Panc1 (cell line): ENCODE measurements around the gene HIF1A. TPM values are rescaled to one million over a fixed set of nuclear protein-coding genes. Genes with fewer than 3 reads are reported as not detected.

Experiments
- ATAC-seq: fragments of 200-7000 bp; cut with Tn5 transposase; 2 replicates; pipeline ENCODE4 v1.9.1; 2020; ENCODE audit warnings: mild to moderate bottlenecking, moderate library complexity
- BruUV-seq: library from RNA; stranded (reverse); fragments of 400-500 nt; replicated peaks from 2 replicates; lab custom pipeline; 2021; lab: Mats Ljungman, UMichigan
- CTCF ChIA-PET: fragments of 300-600 bp; sonication (Branson Sonifier 250); formaldehyde crosslinking; loops from one replicate; lab custom pipeline; 2022; ENCODE audit warnings: antibody characterized with exemption; lab: Charles Lee
- POLR2A ChIA-PET: fragments of 300-600 bp; sonication (Branson Sonifier 250); formaldehyde crosslinking; loops from one replicate; lab custom pipeline; 2022; ENCODE audit warnings: antibody characterized with exemption; lab: Charles Lee
- DNase-seq: peaks from one replicate; pipeline ENCODE4 v3.0.0-alpha.2; 2010; ENCODE audit warnings: low read depth, low spot score
- H3K27ac ChIP-seq: 2 replicates; pipeline ENCODE4 v1.5.1; 2011; ENCODE audit warnings: mild to moderate bottlenecking, low read length, inconsistent platforms
- H3K27me3 ChIP-seq: fragments of 200-500 bp; sonication (Bioruptor generic); 2 replicates; pipeline ENCODE4 v1.6.0; 2014; ENCODE audit warnings: low read length, inconsistent platforms; ENCODE audit not compliant: control insufficient read depth, insufficient read depth
- H3K36me3 ChIP-seq: fragments of 200-500 bp; sonication (Bioruptor generic); 2 replicates; pipeline ENCODE4 v1.5.1; 2014; ENCODE audit warnings: inconsistent platforms, mild to moderate bottlenecking, low read length, moderate library complexity; ENCODE audit not compliant: control insufficient read depth, insufficient read depth
- H3K4me1 ChIP-seq: 2 replicates; pipeline ENCODE4 v1.5.1; 2011; ENCODE audit warnings: inconsistent platforms, mild to moderate bottlenecking, low read length, moderate library complexity; ENCODE audit not compliant: control insufficient read depth, insufficient read depth
- H3K4me3 ChIP-seq, 2 experiments: 2 replicates each; pipeline ENCODE4 v1.5.1; 2011 to 2012; ENCODE audit warnings: low read depth in 2 of 2, low read length in 2 of 2, mild to moderate bottlenecking in 2 of 2, inconsistent platforms in 1 of 2, moderate library complexity in 1 of 2
- H3K9me3 ChIP-seq: fragments of 200-500 bp; sonication (Bioruptor generic); 2 replicates; pipeline ENCODE4 v1.5.1; 2014; ENCODE audit warnings: low read depth, mild to moderate bottlenecking, inconsistent platforms, low read length, moderate library complexity; ENCODE audit not compliant: control insufficient read depth, insufficient read depth
- CTCF ChIP-seq: fragments of 450-650 bp; IDR thresholded peaks from 2 replicates; pipeline ENCODE4 v1.5.1; 2017; ENCODE audit warnings: mild to moderate bottlenecking
- POLR2AphosphoS5 ChIP-seq: IDR thresholded peaks from 2 replicates; pipeline ENCODE4 v1.6.1; 2012; ENCODE audit warnings: mild to moderate bottlenecking, low read depth, low read length, moderate library complexity
- SIN3A ChIP-seq: IDR thresholded peaks from 2 replicates; pipeline ENCODE4 v1.6.1; 2012; ENCODE audit warnings: low read depth, mild to moderate bottlenecking, low read length, moderate library complexity, borderline replicate concordance; ENCODE audit not compliant: insufficient read depth
- TCF7L2 ChIP-seq: IDR thresholded peaks from 2 replicates; pipeline ENCODE4 v1.6.1; 2011; ENCODE audit warnings: mild to moderate bottlenecking, low read depth, low read length, inconsistent platforms
- in situ Hi-C: cut with HindIII; loops from 2 replicates; pipeline ENCODE4 v1.10.0; 2016; ENCODE audit warnings: low sequenced_read_pairs, low pct_unique_long_range_greater_than_20kb
- intact Hi-C: fragments of 100-400 bp; cut with micrococcal nuclease; formaldehyde crosslinking; loops from one replicate; pipeline ENCODE4 v1.10.0; 2022; ENCODE audit not compliant: unreplicated experiment
- total RNA-seq: library from RNA; stranded (reverse); gene quantifications from one replicate; pipeline ENCODE4 v1.2.1, GENCODE V29; 2021; ENCODE audit not compliant: unreplicated experiment
- TF ChIP-seq, protein P1 (sequence below), 2 experiments: IDR thresholded peaks; 2 replicates each; pipeline ENCODE4 v1.6.1; 2011 to 2012; ENCODE audit warnings: low read depth in 2 of 2, control low read depth in 1 of 2, low read length in 1 of 2, mild to moderate bottlenecking in 1 of 2, moderate library complexity in 1 of 2; ENCODE audit not compliant: insufficient read depth in 1 of 2

Gene HIF1A
- total RNA-seq, 1 experiment from 2014 or later = 83.4 TPM

GRCh38 chr14:61672796-61673195 lies 22.5 kb upstream of the HIF1A start:
- Histone ChIP-seq H3K27ac (no peak overlapping the region), H3K9me3 (no peaks in the 10 kb centered on the region), H3K36me3 (no peaks in the 10 kb centered on the region), H3K4me3 (no peak overlapping the region), H3K27me3 (no peaks in the 10 kb centered on the region), H3K4me1 (no peaks in the 10 kb centered on the region)
- in situ Hi-C loops = no loop called here
- CTCF ChIA-PET = no interaction called here
- ATAC-seq = no peak
- POLR2A ChIA-PET = no interaction called here
- intact Hi-C loops = no loop called here
- TF ChIP-seq CTCF = no peak
- TF ChIP-seq SIN3A = no peak
- no peak for TF ChIP-seq TCF7L2
- TF ChIP-seq, protein P1, sequence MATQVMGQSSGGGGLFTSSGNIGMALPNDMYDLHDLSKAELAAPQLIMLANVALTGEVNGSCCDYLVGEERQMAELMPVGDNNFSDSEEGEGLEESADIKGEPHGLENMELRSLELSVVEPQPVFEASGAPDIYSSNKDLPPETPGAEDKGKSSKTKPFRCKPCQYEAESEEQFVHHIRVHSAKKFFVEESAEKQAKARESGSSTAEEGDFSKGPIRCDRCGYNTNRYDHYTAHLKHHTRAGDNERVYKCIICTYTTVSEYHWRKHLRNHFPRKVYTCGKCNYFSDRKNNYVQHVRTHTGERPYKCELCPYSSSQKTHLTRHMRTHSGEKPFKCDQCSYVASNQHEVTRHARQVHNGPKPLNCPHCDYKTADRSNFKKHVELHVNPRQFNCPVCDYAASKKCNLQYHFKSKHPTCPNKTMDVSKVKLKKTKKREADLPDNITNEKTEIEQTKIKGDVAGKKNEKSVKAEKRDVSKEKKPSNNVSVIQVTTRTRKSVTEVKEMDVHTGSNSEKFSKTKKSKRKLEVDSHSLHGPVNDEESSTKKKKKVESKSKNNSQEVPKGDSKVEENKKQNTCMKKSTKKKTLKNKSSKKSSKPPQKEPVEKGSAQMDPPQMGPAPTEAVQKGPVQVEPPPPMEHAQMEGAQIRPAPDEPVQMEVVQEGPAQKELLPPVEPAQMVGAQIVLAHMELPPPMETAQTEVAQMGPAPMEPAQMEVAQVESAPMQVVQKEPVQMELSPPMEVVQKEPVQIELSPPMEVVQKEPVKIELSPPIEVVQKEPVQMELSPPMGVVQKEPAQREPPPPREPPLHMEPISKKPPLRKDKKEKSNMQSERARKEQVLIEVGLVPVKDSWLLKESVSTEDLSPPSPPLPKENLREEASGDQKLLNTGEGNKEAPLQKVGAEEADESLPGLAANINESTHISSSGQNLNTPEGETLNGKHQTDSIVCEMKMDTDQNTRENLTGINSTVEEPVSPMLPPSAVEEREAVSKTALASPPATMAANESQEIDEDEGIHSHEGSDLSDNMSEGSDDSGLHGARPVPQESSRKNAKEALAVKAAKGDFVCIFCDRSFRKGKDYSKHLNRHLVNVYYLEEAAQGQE (IDR thresholded peaks at IDR 0.05; ENCODE audit: insufficient read depth in 1 of 2, low read depth in 2 of 2, low read length in 1 of 2) = no peak
- no peak for TF ChIP-seq POLR2AphosphoS5
- no TSS peak for BruUV-seq
- no peak for DNase-seq

- Histone ChIP-seq H3K4me3 (no peak overlapping the region), H3K27ac (no peak overlapping the region), H3K4me1 (no peaks in the 10 kb centered on the region), H3K36me3 (no peaks in the 10 kb centered on the region), H3K27me3 (no peaks in the 10 kb centered on the region), H3K9me3 (no peaks in the 10 kb centered on the region)
- in situ Hi-C loops = no loop called here
- POLR2A ChIA-PET = no interaction called here
- BruUV-seq = no TSS peak
- DNase-seq = no peak
- CTCF ChIA-PET = no interaction called here
- TF ChIP-seq SIN3A (no peak), POLR2AphosphoS5 (no peak)
- TF ChIP-seq, protein P1 (IDR thresholded peaks at IDR 0.05; ENCODE audit: insufficient read depth in 1 of 2, low read depth in 2 of 2, low read length in 1 of 2) = no peak
- intact Hi-C loops = no loop called here
- ATAC-seq = no peak
These were observed 22.0 kb upstream of the HIF1A start for GRCh38 chr14:61673305-61673704.
